ENCODE measurements around the gene STK32B. TPM values are rescaled to one million over a fixed set of nuclear protein-coding genes. Genes with fewer than 3 reads are reported as not detected.

STK32B gene
- total and polyA plus RNA-seq, 2 experiments from 2014 or later: 0.71 to 2.3 TPM

- H4K20me1 ChIP-seq (replicated peaks; ENCODE audit: insufficient read depth): no peaks in the 10 kb centered on the region
- H3K4me3 ChIP-seq: no peak overlapping the region
- H3K27ac ChIP-seq (ENCODE audit: low read depth): no peak overlapping the region
- no peak overlapping the region for H3K4me2 ChIP-seq
- DNase-seq (ENCODE audit: low spot score) (no peak), ATAC-seq (no peak)
- H3K9me2 ChIP-seq (ENCODE audit: insufficient read depth): no peaks in the 10 kb centered on the region
- H3K27me3 Mint-ChIP-seq (ENCODE audit: insufficient read depth, low read depth, poor library complexity): peaks cover 6% of the 10 kb centered on the region
- no peaks in the 10 kb centered on the region for H3K27me3 ChIP-seq (ENCODE audit: insufficient read depth)
- H3K36me3 ChIP-seq (ENCODE audit: insufficient read depth): no peaks in the 10 kb centered on the region
- H3K27ac Mint-ChIP-seq: no peak overlapping the region
- H3F3A ChIP-seq (replicated peaks; ENCODE audit: low read depth): no peaks in the 10 kb centered on the region
- H3K4me3 Mint-ChIP-seq: no peak overlapping the region
- TF ChIP-seq ZNF331 (CRISPR knock-in tag; IDR thresholded peaks at IDR 0.05; ENCODE audit: low read depth) (no peak), JUNB (IDR thresholded peaks at IDR 0.05; ENCODE audit: unreplicated experiment) (no peak), EZH2 (IDR thresholded peaks at IDR 0.05; ENCODE audit: low read depth, unreplicated experiment) (no peak), ZNF114 (CRISPR knock-in tag; IDR thresholded peaks at IDR 0.05) (no peak), STAT1 (IDR thresholded peaks at IDR 0.05; ENCODE audit: unreplicated experiment) (no peak), POLR2AphosphoS5 (IDR thresholded peaks at IDR 0.05; ENCODE audit: low read depth) (no peak), EZH2phosphoT487 (IDR thresholded peaks at IDR 0.05; ENCODE audit: unreplicated experiment) (no peak), CREB1 (CRISPR knock-in tag; IDR thresholded peaks at IDR 0.05; ENCODE audit: low read depth) (no peak), NANOG (IDR thresholded peaks at IDR 0.05; ENCODE audit: borderline replicate concordance) (no peak)
- TF ChIP-seq, protein P1, sequence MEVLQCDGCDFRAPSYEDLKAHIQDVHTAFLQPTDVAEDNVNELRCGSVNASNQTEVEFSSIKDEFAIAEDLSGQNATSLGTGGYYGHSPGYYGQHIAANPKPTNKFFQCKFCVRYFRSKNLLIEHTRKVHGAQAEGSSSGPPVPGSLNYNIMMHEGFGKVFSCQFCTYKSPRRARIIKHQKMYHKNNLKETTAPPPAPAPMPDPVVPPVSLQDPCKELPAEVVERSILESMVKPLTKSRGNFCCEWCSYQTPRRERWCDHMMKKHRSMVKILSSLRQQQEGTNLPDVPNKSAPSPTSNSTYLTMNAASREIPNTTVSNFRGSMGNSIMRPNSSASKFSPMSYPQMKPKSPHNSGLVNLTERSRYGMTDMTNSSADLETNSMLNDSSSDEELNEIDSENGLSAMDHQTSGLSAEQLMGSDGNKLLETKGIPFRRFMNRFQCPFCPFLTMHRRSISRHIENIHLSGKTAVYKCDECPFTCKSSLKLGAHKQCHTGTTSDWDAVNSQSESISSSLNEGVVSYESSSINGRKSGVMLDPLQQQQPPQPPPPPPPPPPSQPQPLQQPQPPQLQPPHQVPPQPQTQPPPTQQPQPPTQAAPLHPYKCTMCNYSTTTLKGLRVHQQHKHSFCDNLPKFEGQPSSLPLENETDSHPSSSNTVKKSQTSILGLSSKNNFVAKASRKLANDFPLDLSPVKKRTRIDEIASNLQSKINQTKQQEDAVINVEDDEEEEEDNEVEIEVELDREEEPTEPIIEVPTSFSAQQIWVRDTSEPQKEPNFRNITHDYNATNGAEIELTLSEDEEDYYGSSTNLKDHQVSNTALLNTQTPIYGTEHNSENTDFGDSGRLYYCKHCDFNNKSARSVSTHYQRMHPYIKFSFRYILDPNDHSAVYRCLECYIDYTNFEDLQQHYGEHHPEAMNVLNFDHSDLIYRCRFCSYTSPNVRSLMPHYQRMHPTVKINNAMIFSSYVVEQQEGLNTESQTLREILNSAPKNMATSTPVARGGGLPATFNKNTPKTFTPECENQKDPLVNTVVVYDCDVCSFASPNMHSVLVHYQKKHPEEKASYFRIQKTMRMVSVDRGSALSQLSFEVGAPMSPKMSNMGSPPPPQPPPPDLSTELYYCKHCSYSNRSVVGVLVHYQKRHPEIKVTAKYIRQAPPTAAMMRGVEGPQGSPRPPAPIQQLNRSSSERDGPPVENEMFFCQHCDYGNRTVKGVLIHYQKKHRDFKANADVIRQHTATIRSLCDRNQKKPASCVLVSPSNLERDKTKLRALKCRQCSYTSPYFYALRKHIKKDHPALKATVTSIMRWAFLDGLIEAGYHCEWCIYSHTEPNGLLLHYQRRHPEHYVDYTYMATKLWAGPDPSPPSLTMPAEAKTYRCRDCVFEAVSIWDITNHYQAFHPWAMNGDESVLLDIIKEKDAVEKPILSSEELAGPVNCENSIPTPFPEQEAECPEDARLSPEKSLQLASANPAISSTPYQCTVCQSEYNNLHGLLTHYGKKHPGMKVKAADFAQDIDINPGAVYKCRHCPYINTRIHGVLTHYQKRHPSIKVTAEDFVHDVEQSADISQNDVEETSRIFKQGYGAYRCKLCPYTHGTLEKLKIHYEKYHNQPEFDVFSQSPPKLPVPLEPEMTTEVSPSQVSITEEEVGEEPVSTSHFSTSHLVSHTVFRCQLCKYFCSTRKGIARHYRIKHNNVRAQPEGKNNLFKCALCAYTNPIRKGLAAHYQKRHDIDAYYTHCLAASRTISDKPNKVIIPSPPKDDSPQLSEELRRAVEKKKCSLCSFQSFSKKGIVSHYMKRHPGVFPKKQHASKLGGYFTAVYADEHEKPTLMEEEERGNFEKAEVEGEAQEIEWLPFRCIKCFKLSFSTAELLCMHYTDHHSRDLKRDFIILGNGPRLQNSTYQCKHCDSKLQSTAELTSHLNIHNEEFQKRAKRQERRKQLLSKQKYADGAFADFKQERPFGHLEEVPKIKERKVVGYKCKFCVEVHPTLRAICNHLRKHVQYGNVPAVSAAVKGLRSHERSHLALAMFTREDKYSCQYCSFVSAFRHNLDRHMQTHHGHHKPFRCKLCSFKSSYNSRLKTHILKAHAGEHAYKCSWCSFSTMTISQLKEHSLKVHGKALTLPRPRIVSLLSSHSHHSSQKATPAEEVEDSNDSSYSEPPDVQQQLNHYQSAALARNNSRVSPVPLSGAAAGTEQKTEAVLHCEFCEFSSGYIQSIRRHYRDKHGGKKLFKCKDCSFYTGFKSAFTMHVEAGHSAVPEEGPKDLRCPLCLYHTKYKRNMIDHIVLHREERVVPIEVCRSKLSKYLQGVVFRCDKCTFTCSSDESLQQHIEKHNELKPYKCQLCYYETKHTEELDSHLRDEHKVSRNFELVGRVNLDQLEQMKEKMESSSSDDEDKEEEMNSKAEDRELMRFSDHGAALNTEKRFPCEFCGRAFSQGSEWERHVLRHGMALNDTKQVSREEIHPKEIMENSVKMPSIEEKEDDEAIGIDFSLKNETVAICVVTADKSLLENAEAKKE (CRISPR knock-in tag; IDR thresholded peaks at IDR 0.05): no peak
- TF ChIP-seq, protein P2, sequence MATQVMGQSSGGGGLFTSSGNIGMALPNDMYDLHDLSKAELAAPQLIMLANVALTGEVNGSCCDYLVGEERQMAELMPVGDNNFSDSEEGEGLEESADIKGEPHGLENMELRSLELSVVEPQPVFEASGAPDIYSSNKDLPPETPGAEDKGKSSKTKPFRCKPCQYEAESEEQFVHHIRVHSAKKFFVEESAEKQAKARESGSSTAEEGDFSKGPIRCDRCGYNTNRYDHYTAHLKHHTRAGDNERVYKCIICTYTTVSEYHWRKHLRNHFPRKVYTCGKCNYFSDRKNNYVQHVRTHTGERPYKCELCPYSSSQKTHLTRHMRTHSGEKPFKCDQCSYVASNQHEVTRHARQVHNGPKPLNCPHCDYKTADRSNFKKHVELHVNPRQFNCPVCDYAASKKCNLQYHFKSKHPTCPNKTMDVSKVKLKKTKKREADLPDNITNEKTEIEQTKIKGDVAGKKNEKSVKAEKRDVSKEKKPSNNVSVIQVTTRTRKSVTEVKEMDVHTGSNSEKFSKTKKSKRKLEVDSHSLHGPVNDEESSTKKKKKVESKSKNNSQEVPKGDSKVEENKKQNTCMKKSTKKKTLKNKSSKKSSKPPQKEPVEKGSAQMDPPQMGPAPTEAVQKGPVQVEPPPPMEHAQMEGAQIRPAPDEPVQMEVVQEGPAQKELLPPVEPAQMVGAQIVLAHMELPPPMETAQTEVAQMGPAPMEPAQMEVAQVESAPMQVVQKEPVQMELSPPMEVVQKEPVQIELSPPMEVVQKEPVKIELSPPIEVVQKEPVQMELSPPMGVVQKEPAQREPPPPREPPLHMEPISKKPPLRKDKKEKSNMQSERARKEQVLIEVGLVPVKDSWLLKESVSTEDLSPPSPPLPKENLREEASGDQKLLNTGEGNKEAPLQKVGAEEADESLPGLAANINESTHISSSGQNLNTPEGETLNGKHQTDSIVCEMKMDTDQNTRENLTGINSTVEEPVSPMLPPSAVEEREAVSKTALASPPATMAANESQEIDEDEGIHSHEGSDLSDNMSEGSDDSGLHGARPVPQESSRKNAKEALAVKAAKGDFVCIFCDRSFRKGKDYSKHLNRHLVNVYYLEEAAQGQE (IDR thresholded peaks at IDR 0.05; ENCODE audit: unreplicated experiment): no peak
- TF ChIP-seq, protein P3, sequence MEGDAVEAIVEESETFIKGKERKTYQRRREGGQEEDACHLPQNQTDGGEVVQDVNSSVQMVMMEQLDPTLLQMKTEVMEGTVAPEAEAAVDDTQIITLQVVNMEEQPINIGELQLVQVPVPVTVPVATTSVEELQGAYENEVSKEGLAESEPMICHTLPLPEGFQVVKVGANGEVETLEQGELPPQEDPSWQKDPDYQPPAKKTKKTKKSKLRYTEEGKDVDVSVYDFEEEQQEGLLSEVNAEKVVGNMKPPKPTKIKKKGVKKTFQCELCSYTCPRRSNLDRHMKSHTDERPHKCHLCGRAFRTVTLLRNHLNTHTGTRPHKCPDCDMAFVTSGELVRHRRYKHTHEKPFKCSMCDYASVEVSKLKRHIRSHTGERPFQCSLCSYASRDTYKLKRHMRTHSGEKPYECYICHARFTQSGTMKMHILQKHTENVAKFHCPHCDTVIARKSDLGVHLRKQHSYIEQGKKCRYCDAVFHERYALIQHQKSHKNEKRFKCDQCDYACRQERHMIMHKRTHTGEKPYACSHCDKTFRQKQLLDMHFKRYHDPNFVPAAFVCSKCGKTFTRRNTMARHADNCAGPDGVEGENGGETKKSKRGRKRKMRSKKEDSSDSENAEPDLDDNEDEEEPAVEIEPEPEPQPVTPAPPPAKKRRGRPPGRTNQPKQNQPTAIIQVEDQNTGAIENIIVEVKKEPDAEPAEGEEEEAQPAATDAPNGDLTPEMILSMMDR (conservative IDR thresholded peaks at IDR 0.05; ENCODE audit: low read depth in 2 of 2): no peak
- TF ChIP-seq, protein P4, sequence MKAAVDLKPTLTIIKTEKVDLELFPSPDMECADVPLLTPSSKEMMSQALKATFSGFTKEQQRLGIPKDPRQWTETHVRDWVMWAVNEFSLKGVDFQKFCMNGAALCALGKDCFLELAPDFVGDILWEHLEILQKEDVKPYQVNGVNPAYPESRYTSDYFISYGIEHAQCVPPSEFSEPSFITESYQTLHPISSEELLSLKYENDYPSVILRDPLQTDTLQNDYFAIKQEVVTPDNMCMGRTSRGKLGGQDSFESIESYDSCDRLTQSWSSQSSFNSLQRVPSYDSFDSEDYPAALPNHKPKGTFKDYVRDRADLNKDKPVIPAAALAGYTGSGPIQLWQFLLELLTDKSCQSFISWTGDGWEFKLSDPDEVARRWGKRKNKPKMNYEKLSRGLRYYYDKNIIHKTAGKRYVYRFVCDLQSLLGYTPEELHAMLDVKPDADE (IDR thresholded peaks at IDR 0.05): no peak
- H3K4me1 Mint-ChIP-seq: peaks cover 4% of the 10 kb centered on the region
- H3K4me1 ChIP-seq (ENCODE audit: insufficient read depth): peaks cover 3% of the 10 kb centered on the region; the same call in 1 of the 2 replicates
- no peaks in the 10 kb centered on the region for H3K79me2 ChIP-seq (replicated peaks; ENCODE audit: insufficient read depth)
- peaks cover 7% of the 10 kb centered on the region; the same call in 2 of the 3 replicates for H3K9me3 Mint-ChIP-seq
- no peak overlapping the region for H2AFZ ChIP-seq
- peaks cover 3% of the 10 kb centered on the region; the same call in 1 of the 3 replicates for H3K36me3 Mint-ChIP-seq (ENCODE audit: low read depth)
Observed at GRCh38 chr4:5446595-5447226, 395.4 kb downstream of the STK32B start.
